Activated CD8-positive, alpha-beta memory T cell treated with anti-CD3 and anti-CD28 coated beads for 24 hours (primary cell): ENCODE measurements around the gene RPGR.

Experiments
- DNase-seq: peaks from one replicate; pipeline ENCODE4 v3.0.0-alpha.2; 2020

The RPGR gene

GRCh38 chrX:38318606-38319005, 8.7 kb downstream of the RPGR start:
- DNase-seq = no peak

DNA sequence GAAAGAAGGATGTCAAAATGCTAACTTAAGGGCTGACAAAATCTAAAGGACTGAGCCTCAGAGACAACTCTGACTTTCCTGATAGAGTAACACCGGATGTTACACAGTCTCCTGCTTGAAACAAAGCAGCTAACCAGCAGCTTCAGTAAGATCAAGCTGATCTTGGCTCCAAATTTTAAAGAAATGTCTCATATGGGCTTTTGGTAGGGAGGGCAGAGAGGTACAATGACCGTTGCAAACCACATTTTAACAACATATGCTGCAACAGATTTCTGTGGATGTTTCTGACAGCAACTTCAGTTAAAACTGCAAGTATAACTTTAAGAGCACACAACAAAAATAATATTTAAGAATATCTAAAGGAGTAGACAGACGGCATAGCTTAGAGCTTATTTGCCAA, 9.1 kb downstream of the RPGR start:
- DNase-seq = no peak

DNA sequence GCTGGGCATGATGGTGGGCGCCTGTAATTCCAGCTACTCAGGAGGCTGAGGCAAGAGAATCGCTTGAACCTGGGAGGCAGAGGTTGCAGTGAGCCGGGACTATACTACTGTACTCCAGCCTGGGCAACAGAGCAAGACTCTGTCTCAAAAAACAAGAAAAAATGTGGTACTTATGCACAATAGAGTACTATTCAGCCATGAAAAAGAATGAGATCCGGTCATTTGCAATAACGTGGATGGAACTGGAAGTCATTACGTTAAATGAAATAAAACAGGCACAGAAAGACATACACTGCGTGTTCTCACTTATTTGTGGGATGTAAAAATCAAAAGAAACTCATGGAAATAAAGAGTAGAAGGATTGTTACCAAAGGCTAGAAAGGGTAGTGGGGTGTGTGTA, 12.1 kb downstream of the RPGR start:
- no peak for DNase-seq

- DNase-seq = no peak
Measured at GRCh38 chrX:38313190-38313589, 14.1 kb downstream of the RPGR start.

DNA sequence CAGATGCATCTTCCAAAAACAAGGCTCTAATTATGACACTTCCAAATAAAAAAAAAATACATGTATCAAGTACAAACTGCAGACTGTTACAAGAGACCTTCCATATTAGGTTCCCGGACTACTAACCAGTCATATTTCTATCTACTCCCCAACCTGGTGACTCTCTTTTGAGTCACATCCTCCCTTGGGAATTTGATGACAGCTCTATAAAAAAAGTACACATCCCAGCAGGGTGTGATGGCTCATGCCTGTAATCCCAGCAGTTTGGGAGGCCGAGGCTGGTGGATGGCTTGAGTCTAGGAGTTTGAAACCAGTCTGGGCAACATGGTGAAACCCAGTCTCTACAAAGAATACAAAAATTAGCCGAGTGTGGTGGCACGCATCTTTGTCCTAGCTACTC, 14.9 kb downstream of the RPGR start:
- no peak for DNase-seq

GRCh38 chrX:38311743-38312142, 15.6 kb downstream of the RPGR start:
- no peak for DNase-seq

GRCh38 chrX:38305971-38306370, 21.3 kb downstream of the RPGR start:
- DNase-seq = no peak

DNA sequence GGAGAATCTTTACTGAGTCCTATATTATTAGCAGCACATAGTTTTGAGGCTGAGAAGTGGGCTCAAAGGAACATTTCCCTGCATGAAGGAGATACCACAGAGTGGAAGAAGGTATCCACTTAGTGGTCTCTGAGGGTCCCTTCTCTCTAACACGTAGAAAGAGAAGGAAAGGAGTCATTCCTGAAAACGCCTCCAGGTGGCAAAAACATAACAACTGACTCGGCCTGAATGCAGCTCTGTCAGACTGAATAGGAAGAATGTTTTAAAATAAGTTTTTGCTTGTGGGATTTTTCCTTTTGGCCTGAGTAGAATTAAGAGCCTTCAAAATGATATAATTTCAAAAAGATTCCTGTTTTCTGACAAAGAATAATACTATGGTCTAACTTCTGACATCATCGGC, 23.3 kb downstream of the RPGR start:
- DNase-seq = no peak

- DNase-seq = no peak
Measured at GRCh38 chrX:38293741-38294140, 33.6 kb downstream of the RPGR start.

DNA sequence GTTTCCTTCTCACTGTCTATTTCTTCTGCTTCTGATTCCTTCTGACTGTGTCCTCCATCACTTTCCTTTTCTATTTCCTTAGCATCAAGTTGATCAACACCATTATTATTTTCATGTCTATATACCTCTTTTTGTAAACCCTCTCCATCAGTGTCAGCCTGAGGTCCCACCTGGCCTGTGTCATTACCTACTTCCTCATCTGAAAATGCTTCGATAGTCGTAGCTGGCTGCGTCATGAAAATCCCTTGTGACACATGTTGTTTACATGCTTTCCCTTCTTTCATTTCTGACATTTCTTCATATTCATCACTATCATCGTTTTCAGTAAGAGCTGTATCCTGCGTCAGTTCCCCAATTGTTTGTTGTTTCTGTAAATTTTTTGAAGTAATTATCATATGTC, 39.6 kb downstream of the RPGR start:
- no peak for DNase-seq

GRCh38 chrX:38285649-38286048, 41.7 kb downstream of the RPGR start:
- no peak for DNase-seq

- no peak for DNase-seq
Measured at GRCh38 chrX:38282049-38282448, 45.3 kb downstream of the RPGR start.

DNA sequence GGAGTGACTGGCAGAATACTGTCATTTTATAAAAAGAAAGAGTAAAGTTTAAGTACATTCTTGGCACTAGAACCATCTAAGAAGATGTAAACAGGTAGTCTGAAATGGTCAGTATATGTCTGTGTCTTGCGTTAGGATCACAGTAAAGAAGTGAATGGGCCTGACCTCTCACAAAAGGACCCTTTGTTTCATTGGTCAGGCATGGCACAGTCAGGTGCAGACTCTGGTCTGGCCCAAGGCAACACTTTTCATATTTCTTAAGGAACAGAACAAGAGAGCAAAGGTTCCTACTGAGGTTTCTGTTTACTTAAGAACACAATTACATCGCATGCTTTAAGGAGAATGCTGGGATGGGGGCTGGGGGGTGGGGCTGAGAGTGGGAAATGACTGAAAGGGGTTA, 48.1 kb downstream of the RPGR start:
- DNase-seq = no peak

- DNase-seq = no peak
Measured at GRCh38 chrX:38278682-38279081, 48.6 kb downstream of the RPGR start.

GRCh38 chrX:38277802-38278201, 49.5 kb downstream of the RPGR start:
- DNase-seq = no peak

GRCh38 chrX:38277136-38277535, 50.2 kb downstream of the RPGR start:
- no peak for DNase-seq

- no peak for DNase-seq
Measured at GRCh38 chrX:38276089-38276488, 51.2 kb downstream of the RPGR start.

DNA sequence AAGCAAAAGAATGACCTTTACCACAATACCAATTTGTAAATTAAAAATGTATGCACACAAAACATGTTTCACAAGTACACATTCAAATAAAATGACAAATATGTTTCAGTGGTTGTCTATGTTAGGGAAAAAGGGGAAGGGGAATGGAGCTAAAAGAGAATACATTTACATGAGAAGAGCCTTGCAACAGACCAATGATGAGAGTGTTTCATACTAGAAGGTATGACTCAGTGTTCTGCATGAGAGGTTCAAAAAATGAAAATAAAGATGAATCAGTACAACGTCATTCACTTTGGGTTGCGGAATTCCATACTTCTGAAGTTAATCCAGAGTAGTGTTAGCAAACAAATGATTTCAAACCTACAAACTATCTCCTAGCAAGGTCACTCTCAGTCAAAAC, 51.7 kb downstream of the RPGR start:
- no peak for DNase-seq

GRCh38 chrX:38273453-38273852, 53.9 kb downstream of the RPGR start:
- no peak for DNase-seq

DNA sequence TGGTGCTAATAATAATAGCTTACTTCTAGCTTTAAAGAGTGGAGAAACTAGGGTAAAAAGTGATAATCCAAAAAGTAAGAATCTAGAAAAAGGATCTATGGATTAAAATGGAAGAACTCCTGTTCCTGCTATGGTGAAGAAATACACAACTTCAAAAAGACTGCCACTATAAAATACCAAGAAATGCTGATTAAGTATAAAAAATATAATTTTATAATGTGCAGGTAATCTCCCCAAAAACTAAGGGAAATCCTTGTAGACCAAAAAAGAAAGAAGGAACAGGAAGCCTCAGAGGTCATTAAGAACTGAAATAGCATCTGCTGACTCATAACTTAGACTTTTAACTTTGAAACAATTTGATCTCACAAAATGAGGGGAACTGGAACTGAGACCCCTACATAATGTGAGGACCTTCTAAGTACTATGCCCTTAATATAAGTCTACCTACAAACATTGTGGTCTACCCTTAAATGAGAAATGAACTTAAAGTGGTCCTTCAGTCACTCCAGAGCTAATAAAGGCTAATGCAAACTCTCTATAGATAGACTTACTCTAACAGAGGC, 56.1 kb downstream of the RPGR start:
- no peak for DNase-seq

- no peak for DNase-seq
Measured at GRCh38 chrX:38268011-38268410, 59.3 kb downstream of the RPGR start.

- no peak for DNase-seq
Measured at GRCh38 chrX:38262715-38263620, 64.3 kb downstream of the RPGR start.

GRCh38 chrX:38260231-38260630, 67.1 kb downstream of the RPGR start:
- DNase-seq = no peak

- DNase-seq = no peak
Measured at GRCh38 chrX:38256019-38256418, 71.3 kb downstream of the RPGR start.

DNA sequence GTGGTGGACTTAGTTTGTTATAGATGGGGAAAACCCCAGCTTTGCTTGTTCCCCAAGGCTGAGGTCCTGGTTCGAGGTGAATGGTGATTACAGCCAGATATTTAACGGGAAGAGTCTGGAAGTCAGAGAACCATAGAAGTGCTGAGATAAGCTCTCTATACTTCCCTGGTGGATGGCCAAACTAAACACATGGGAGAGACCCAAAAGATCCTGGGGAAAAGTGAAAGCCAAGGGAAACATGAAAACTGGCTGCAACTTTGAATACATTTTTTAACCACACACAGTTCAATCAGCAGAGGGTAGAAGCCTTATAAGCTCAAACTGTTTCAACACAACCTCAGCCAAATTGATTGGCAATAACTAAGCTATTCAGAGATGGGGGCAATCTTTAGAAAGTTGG, 77.3 kb downstream of the RPGR start:
- no peak for DNase-seq
